SKM-1 treated with dmso at 0.1 percent for 144 hours (cell line): ENCODE results near the gene ARHGAP6.
"Not testable (repeated sequence)": the region's sequence is repeated elsewhere in the genome, so short reads cannot be mapped to it uniquely, and the experiment has no call there.

Experiments
- DNase-seq: peaks from one replicate; lab custom pipeline; 2025; ENCODE audit not compliant: unreplicated experiment; lab: John Stamatoyannopoulos, UW

The ARHGAP6 gene

GRCh38 chrX:11531226-11531625, 134.5 kb downstream of the ARHGAP6 start:
- DNase-seq: no peak

GRCh38 chrX:11530621-11531020, 135.1 kb downstream of the ARHGAP6 start:
- DNase-seq: no peak

GRCh38 chrX:11528623-11529022, 137.1 kb downstream of the ARHGAP6 start:
- no peak for DNase-seq

- no peak for DNase-seq
Observed at GRCh38 chrX:11525685-11526084, 140.0 kb downstream of the ARHGAP6 start.

- not testable (repeated sequence) for DNase-seq
Observed at GRCh38 chrX:11519234-11519633, 146.5 kb downstream of the ARHGAP6 start.

- DNase-seq: no peak
Observed at GRCh38 chrX:11509786-11510185, 155.9 kb downstream of the ARHGAP6 start.

- no peak for DNase-seq
Observed at GRCh38 chrX:11504234-11504633, 161.5 kb downstream of the ARHGAP6 start.

GRCh38 chrX:11499076-11500044, 166.4 kb downstream of the ARHGAP6 start:
- DNase-seq: no peak

- not testable (repeated sequence) for DNase-seq
Observed at GRCh38 chrX:11491375-11491774, 174.3 kb downstream of the ARHGAP6 start.

GRCh38 chrX:11484290-11484689, 181.4 kb downstream of the ARHGAP6 start:
- no peak for DNase-seq

- no peak for DNase-seq
Observed at GRCh38 chrX:11481035-11481434, 184.7 kb downstream of the ARHGAP6 start.

- no peak for DNase-seq
Observed at GRCh38 chrX:11480626-11481025, 185.1 kb downstream of the ARHGAP6 start.

- no peak for DNase-seq
Observed at GRCh38 chrX:11478911-11479310, 186.8 kb downstream of the ARHGAP6 start.

GRCh38 chrX:11478026-11478425, 187.7 kb downstream of the ARHGAP6 start:
- DNase-seq: no peak

- no peak for DNase-seq
Observed at GRCh38 chrX:11474576-11474975, 191.1 kb downstream of the ARHGAP6 start.

GRCh38 chrX:11474021-11474420, 191.7 kb downstream of the ARHGAP6 start:
- DNase-seq: no peak

- no peak for DNase-seq
Observed at GRCh38 chrX:11472879-11473278, 192.8 kb downstream of the ARHGAP6 start.

GRCh38 chrX:11472381-11472780, 193.3 kb downstream of the ARHGAP6 start:
- DNase-seq: no peak

- no peak for DNase-seq
Observed at GRCh38 chrX:11470250-11470974, 195.3 kb downstream of the ARHGAP6 start.

- DNase-seq: no peak
Observed at GRCh38 chrX:11465648-11466411, 199.9 kb downstream of the ARHGAP6 start.

GRCh38 chrX:11464836-11465463, 200.8 kb downstream of the ARHGAP6 start:
- DNase-seq: no peak
